K562 (cell line): ENCODE data around the gene SLC25A5. TPM values are rescaled to one million over a fixed set of nuclear protein-coding genes. Genes with fewer than 3 reads are reported as not detected.

Source experiments
- BMI1 ChIP-seq: fragments of 150-350 bp; IDR thresholded peaks from 2 replicates; pipeline ENCODE4 v1.6.1; 2014; ENCODE audit warnings: low read length
- CEBPB ChIP-seq: fragments of 450-650 bp; IDR thresholded peaks from 2 replicates; pipeline ENCODE4 v1.6.1; 2016; ENCODE audit warnings: missing genetic modification characterization, missing compliant biosample characterization
- DACH1 ChIP-seq: fragments of 450-650 bp; IDR thresholded peaks from 2 replicates; pipeline ENCODE4 v1.6.1; 2018; ENCODE audit not compliant: partially characterized antibody
- DEAF1 ChIP-seq: fragments of 450-650 bp; formaldehyde crosslinking; IDR thresholded peaks from 2 replicates; pipeline ENCODE4 v1.4.0; 2020; ENCODE audit warnings: mild to moderate bottlenecking, moderate library complexity
- ELK3 ChIP-seq: fragments of 450-650 bp; formaldehyde crosslinking; IDR thresholded peaks from 2 replicates; pipeline ENCODE4 v1.4.0; 2020; ENCODE audit warnings: mild to moderate bottlenecking
- ETS2 ChIP-seq: IDR thresholded peaks from 2 replicates; pipeline ENCODE4 v1.6.1; 2016; ENCODE audit warnings: borderline replicate concordance, missing genetic modification characterization, mild to moderate bottlenecking, moderate library complexity, missing compliant biosample characterization; ENCODE audit not compliant: poor library complexity, severe bottlenecking
- HSF4 ChIP-seq: fragments of 250-450 bp; sonication (Bioruptor Pico); IDR thresholded peaks from 2 replicates; pipeline ENCODE4 v2.1.2; 2022; ENCODE audit warnings: mild to moderate bottlenecking, moderate library complexity, borderline replicate concordance
- MAX ChIP-seq: sonication (generic); formaldehyde crosslinking; IDR thresholded peaks from 2 replicates; pipeline ENCODE4 v1.9.0; 2022; ENCODE audit warnings: mild to moderate bottlenecking, missing genetic modification reagents
- MLLT1 ChIP-seq, 2 experiments: fragments of 450-650 bp; IDR thresholded peaks; 2 replicates each; pipeline ENCODE4 v1.6.1; 2016
- NONO ChIP-seq, 2 experiments: fragments of 200-400 bp in 1 of 2; fragments of 450-650 bp in 1 of 2; formaldehyde crosslinking in 1 of 2; IDR thresholded peaks; 2 replicates each; pipeline ENCODE4 v1.6.1; 2017; ENCODE audit warnings: low read depth in 2 of 2, mild to moderate bottlenecking in 2 of 2, moderate library complexity in 2 of 2, low read length in 1 of 2
- NR2F6 ChIP-seq: fragments of 450-650 bp; formaldehyde crosslinking; IDR thresholded peaks from 2 replicates; pipeline ENCODE4 v1.4.0; 2020; ENCODE audit warnings: mild to moderate bottlenecking
- POLR3G ChIP-seq: IDR thresholded peaks from 2 replicates; pipeline ENCODE4 v1.6.1; 2011; ENCODE audit not compliant: insufficient read length, insufficient replicate concordance; ENCODE audit errors: extremely low read depth
- POU5F1 ChIP-seq: fragments of 150-350 bp; IDR thresholded peaks from 2 replicates; pipeline ENCODE4 v1.6.1; 2014; ENCODE audit warnings: borderline replicate concordance, low read length, low read depth, mild to moderate bottlenecking; ENCODE audit not compliant: partially characterized antibody
- RBFOX2 ChIP-seq: fragments of 200-400 bp; formaldehyde crosslinking; IDR thresholded peaks from 2 replicates; pipeline ENCODE4 v1.6.1; 2017; ENCODE audit warnings: low read depth, mild to moderate bottlenecking, low read length, moderate library complexity
- SMARCA5 ChIP-seq: fragments of 450-650 bp; IDR thresholded peaks from 2 replicates; pipeline ENCODE4 v1.6.1; 2016
- SUPT5H ChIP-seq: fragments of 450-650 bp; IDR thresholded peaks from 2 replicates; pipeline ENCODE4 v1.6.1; 2016
- TAF7 ChIP-seq: fragments of 450-650 bp; IDR thresholded peaks from 2 replicates; pipeline ENCODE4 v1.6.1; 2016; ENCODE audit warnings: missing genetic modification characterization, missing compliant biosample characterization
- THRB ChIP-seq: fragments of 450-650 bp; formaldehyde crosslinking; conservative IDR thresholded peaks from 2 replicates; pipeline ENCODE4 v1.4.0; 2022; ENCODE audit warnings: mild to moderate bottlenecking, missing genetic modification characterization
- USF1 ChIP-seq: sonication (generic); formaldehyde crosslinking; IDR thresholded peaks from 2 replicates; pipeline ENCODE4 v1.9.0; 2022; ENCODE audit warnings: mild to moderate bottlenecking, missing genetic modification reagents
- ZBED1 ChIP-seq: IDR thresholded peaks from 2 replicates; pipeline ENCODE4 v1.6.1; 2014
- ZNF3 ChIP-seq: fragments of 250-450 bp; sonication (Bioruptor Pico); IDR thresholded peaks from 2 replicates; pipeline ENCODE4 v1.5.0; 2021; ENCODE audit warnings: mild to moderate bottlenecking, moderate library complexity
- ZNF311 ChIP-seq: fragments of 250-450 bp; sonication (Bioruptor Pico); IDR thresholded peaks from 2 replicates; pipeline ENCODE4 v1.4.0; 2020; ENCODE audit warnings: mild to moderate bottlenecking, moderate library complexity
- ZNF445 ChIP-seq: fragments of 250-450 bp; sonication (Bioruptor Pico); IDR thresholded peaks from 2 replicates; pipeline ENCODE4 v1.4.0; 2020; ENCODE audit warnings: low read depth, mild to moderate bottlenecking, moderate library complexity
- polyA plus RNA-seq, 8 experiments: library from polyadenylated mRNA; depleted of rRNA in 4 of 8; stranded (reverse) in 5 of 8; unstranded in 3 of 8; fragments of >200 nt; fragmentation: Nextera tagmentation in 2 of 8; fragmentation: Illumina TruSeq in 1 of 8; extraction: Ambion mirVana in 2 of 8; extraction: Trizol in 1 of 8; gene quantifications; 2 replicates each; pipeline versions ENCODE4 v1.2.1 to v1.2.3, GENCODE V29; 2011 to 2014; ENCODE audit warnings: inconsistent platforms in 1 of 8, missing spikeins in 1 of 8
- total RNA-seq, 7 experiments: library from RNA; depleted of rRNA in 6 of 7; stranded (reverse); fragments of >200 nt in 6 of 7; fragmentation: Illumina TruSeq in 2 of 7; extraction: Trizol in 2 of 7; gene quantifications; 2 replicates each; pipeline versions ENCODE4 v1.2.1 to v1.2.3, GENCODE V29; 2011 to 2021; ENCODE audit warnings: low replicate concordance in 1 of 7

SLC25A5 gene
- total and polyA plus RNA-seq, 9 of the 15 experiments (the other 6 are each of a cell fraction or from before 2014, with no cell fraction given), result 470 to 5,247 (median 596) TPM

GRCh38 chrX:119468551-119469312 is 488 bp downstream of the SLC25A5 start (continued):
- TF ChIP-seq NONO (IDR thresholded peaks at IDR 0.05; ENCODE audit: low read depth in 2 of 2, low read length in 1 of 2) (peak in 1 of 2 experiments; percentile 83), CEBPB (tag) (no peak), DACH1 (no peak), HSF4 (CRISPR knock-in tag) (no peak), USF1 (no peak), NR2F6 (CRISPR knock-in tag) (no peak), SMARCA5 (no peak), POU5F1 (no peak), ZNF311 (CRISPR knock-in tag) (no peak), THRB (CRISPR knock-in tag) (no peak), SUPT5H (peak; percentile 62), MAX (CRISPR knock-in tag) (no peak; the same call in 1 of the 2 replicates), DEAF1 (peak; percentile 41; the same call in 1 of the 2 replicates), ZNF3 (CRISPR knock-in tag) (no peak), ELK3 (no peak), ETS2 (tag) (no peak), ZNF445 (CRISPR knock-in tag) (no peak), TAF7 (peak; percentile 77; the same call in 1 of the 2 replicates), ZBED1 (no peak), RBFOX2 (peak; percentile 98), MLLT1 (IDR thresholded peaks at IDR 0.05) (peak in 1 of 2 experiments; percentile 67; a peak in 2 of 4 replicates), BMI1 (no peak), POLR3G (no peak)
